BE2C (cell line): ENCODE measurements around the gene TAF4B.

Source experiments
- DNase-seq: peaks from one replicate; pipeline ENCODE4 v3.0.0-alpha.2; 2020
- H3K27me3 ChIP-seq: fragments of 250-450 bp; sonication (Bioruptor Pico); 2 replicates; pipeline ENCODE4 v1.5.1; 2020; ENCODE audit warnings: mild to moderate bottlenecking
- H3K36me3 ChIP-seq: fragments of 250-450 bp; sonication (Bioruptor Pico); 2 replicates; pipeline ENCODE4 v1.5.1; 2020; ENCODE audit warnings: mild to moderate bottlenecking
- H3K4me1 ChIP-seq: fragments of 250-450 bp; sonication (Bioruptor Pico); 2 replicates; pipeline ENCODE4 v1.5.1; 2020
- H3K4me3 ChIP-seq: 2 replicates; pipeline ENCODE4 v1.5.1; 2011; ENCODE audit warnings: low read depth, low read length
- H3K9me3 ChIP-seq: fragments of 250-450 bp; sonication (Bioruptor Pico); 2 replicates; pipeline ENCODE4 v1.5.1; 2020
- CTCF ChIP-seq: IDR thresholded peaks from 2 replicates; pipeline ENCODE4 v1.5.1; 2012; ENCODE audit warnings: mild to moderate bottlenecking, low read depth, low read length

Gene TAF4B

GRCh38 chr18:26309281-26309680 is 83.0 kb downstream of the TAF4B start:
- H3K4me3 ChIP-seq: no peak overlapping the region
- TF ChIP-seq CTCF: no peak
- no peaks in the 10 kb centered on the region for H3K4me1 ChIP-seq
- H3K9me3 ChIP-seq: no peaks in the 10 kb centered on the region
- H3K27me3 ChIP-seq: no peaks in the 10 kb centered on the region
- DNase-seq: no peak
- H3K36me3 ChIP-seq: no peaks in the 10 kb centered on the region

- H3K27me3 ChIP-seq: no peaks in the 10 kb centered on the region
- no peaks in the 10 kb centered on the region for H3K36me3 ChIP-seq
- DNase-seq: no peak
- H3K4me1 ChIP-seq: no peaks in the 10 kb centered on the region
- H3K9me3 ChIP-seq: no peaks in the 10 kb centered on the region
- H3K4me3 ChIP-seq: no peak overlapping the region
- no peak for TF ChIP-seq CTCF
Measured at GRCh38 chr18:26312199-26312598, 86.0 kb downstream of the TAF4B start.

- DNase-seq: no peak
- Histone ChIP-seq H3K27me3 (no peaks in the 10 kb centered on the region), H3K36me3 (no peaks in the 10 kb centered on the region), H3K9me3 (no peaks in the 10 kb centered on the region), H3K4me1 (no peaks in the 10 kb centered on the region), H3K4me3 (no peak overlapping the region)
- TF ChIP-seq CTCF: no peak
Measured at GRCh38 chr18:26317398-26317797, 91.2 kb downstream of the TAF4B start.

GRCh38 chr18:26320686-26321085 is 94.4 kb downstream of the TAF4B start:
- no peak for TF ChIP-seq CTCF
- no peaks in the 10 kb centered on the region for H3K9me3 ChIP-seq
- H3K36me3 ChIP-seq: no peaks in the 10 kb centered on the region
- H3K4me1 ChIP-seq: no peaks in the 10 kb centered on the region
- H3K4me3 ChIP-seq: no peak overlapping the region
- DNase-seq: no peak
- H3K27me3 ChIP-seq: no peaks in the 10 kb centered on the region

GRCh38 chr18:26322890-26323653 is 96.8 kb downstream of the TAF4B start:
- no peak for DNase-seq
- H3K9me3 ChIP-seq: no peaks in the 10 kb centered on the region
- no peaks in the 10 kb centered on the region for H3K4me1 ChIP-seq
- H3K36me3 ChIP-seq: no peaks in the 10 kb centered on the region
- no peak overlapping the region for H3K4me3 ChIP-seq
- H3K27me3 ChIP-seq: no peaks in the 10 kb centered on the region
- no peak for TF ChIP-seq CTCF

- no peaks in the 10 kb centered on the region for H3K36me3 ChIP-seq
- DNase-seq: no peak
- no peak overlapping the region for H3K4me3 ChIP-seq
- no peaks in the 10 kb centered on the region for H3K27me3 ChIP-seq
- no peak for TF ChIP-seq CTCF
- no peaks in the 10 kb centered on the region for H3K9me3 ChIP-seq
- no peaks in the 10 kb centered on the region for H3K4me1 ChIP-seq
Measured at GRCh38 chr18:26325771-26326170, 99.5 kb downstream of the TAF4B start.
